ENCODE data around the gene HEY2.

GRCh38 chr6:125733516-125734300 is 15.7 kb upstream of the HEY2 start:
- no peak for TF ChIP-seq CTCF (IDR thresholded peaks at IDR 0.05; ENCODE audit: low read length)
- no peak for TF ChIP-seq EZH2 (optimal IDR thresholded peaks at IDR 0.05; ENCODE audit: low read depth, low read length)
